Endothelial cell (in vitro differentiated cells): ENCODE measurements around the gene MAU2. TPM values are rescaled to one million over a fixed set of nuclear protein-coding genes. Genes with fewer than 3 reads are reported as not detected.

Source experiments
- DNase-seq: peaks from one replicate; pipeline ENCODE4 v3.0.0; 2021; ENCODE audit warnings: low spot score
- H3K27ac Mint-ChIP-seq: one replicate; pipeline ENCODE4 v1.8.0; 2021; ENCODE audit warnings: mixed read lengths, inconsistent platforms; ENCODE audit not compliant: unreplicated experiment
- H3K27me3 Mint-ChIP-seq: one replicate; pipeline ENCODE4 v1.8.0; 2021; ENCODE audit warnings: mild to moderate bottlenecking, moderate library complexity, mixed read lengths, inconsistent platforms; ENCODE audit not compliant: unreplicated experiment
- H3K36me3 Mint-ChIP-seq: one replicate; pipeline ENCODE4 v1.8.0; 2021; ENCODE audit warnings: mild to moderate bottlenecking, low read depth, mixed read lengths, inconsistent platforms; ENCODE audit not compliant: unreplicated experiment
- H3K4me1 Mint-ChIP-seq: one replicate; pipeline ENCODE4 v1.8.0; 2021; ENCODE audit warnings: mild to moderate bottlenecking, mixed read lengths, inconsistent platforms; ENCODE audit not compliant: unreplicated experiment
- H3K4me3 Mint-ChIP-seq: one replicate; pipeline ENCODE4 v1.8.0; 2021; ENCODE audit warnings: mild to moderate bottlenecking, mixed read lengths, inconsistent platforms; ENCODE audit not compliant: unreplicated experiment
- H3K9me3 Mint-ChIP-seq: one replicate; pipeline ENCODE4 v1.8.0; 2021; ENCODE audit warnings: mixed read lengths, inconsistent platforms; ENCODE audit not compliant: unreplicated experiment
- CTCF ChIP-seq: fragments of 200-600 bp; sonication (generic); IDR thresholded peaks from one replicate; pipeline ENCODE4 v1.5.0; 2021; ENCODE audit warnings: antibody characterized with exemption; ENCODE audit not compliant: unreplicated experiment
- total RNA-seq: library from RNA; stranded (reverse); fragmentation: NEBNext Ultra II Directional; extraction: Animal tissue kit (Norgen Biotek cat#: 25700); gene quantifications from one replicate; pipeline ENCODE4 v1.2.1, GENCODE V29; 2021; ENCODE audit not compliant: unreplicated experiment

MAU2 gene
- total RNA-seq, 1 donor from 2014 or later: 49.3 TPM

GRCh38 chr19:19405971-19406877 lies 85.6 kb downstream of the MAU2 start:
- peaks cover 4% of the 10 kb centered on the region for H3K9me3 Mint-ChIP-seq
- H3K27ac Mint-ChIP-seq: peak overlapping the region; percentile 89
- peak overlapping the region; percentile 94 for H3K4me3 Mint-ChIP-seq
- no peak for TF ChIP-seq CTCF
- peaks cover 54% of the 10 kb centered on the region for H3K4me1 Mint-ChIP-seq
- peaks cover 8% of the 10 kb centered on the region for H3K36me3 Mint-ChIP-seq
- peak; percentile 65 for DNase-seq
- peaks cover 20% of the 10 kb centered on the region for H3K27me3 Mint-ChIP-seq

DNA sequence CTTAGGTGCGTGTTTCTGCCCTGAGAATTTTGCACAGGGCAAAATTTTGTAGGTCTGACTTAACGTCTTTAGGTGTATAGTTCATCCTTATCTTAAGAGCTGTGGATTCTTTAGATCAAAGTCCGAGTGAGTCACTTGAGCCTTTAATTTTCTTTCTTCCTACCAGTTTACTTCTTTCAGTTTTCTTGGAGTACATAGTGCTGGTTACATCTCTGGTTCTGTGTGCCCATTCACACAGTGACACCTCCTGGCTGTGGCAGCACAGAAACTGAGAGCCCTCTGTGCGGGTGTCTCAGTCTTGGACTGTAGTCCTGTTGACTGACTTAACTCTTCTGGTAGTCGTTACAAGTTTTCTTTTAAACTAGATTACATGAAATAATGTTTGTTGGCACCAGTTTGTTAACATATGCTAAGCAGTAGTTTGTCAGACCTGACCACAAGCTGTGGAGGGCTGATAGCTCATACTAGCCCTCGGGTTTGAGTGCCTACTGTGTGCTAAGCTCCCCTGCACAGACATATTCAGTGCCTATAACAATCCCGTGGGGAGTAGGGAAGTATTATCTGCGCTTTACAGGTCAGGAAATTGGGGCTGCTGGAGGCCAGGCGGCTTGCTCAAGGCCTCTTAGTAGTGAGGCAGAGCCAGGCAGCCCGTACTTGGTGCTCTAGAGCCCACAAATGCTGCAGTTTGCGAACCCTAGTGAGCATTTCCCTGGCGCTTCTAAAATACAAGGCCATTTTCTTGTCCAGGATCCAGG lies 86.4 kb downstream of the MAU2 start:
- H3K9me3 Mint-ChIP-seq: peaks cover 4% of the 10 kb centered on the region
- H3K4me3 Mint-ChIP-seq: peak overlapping the region; percentile 94
- DNase-seq: peak; percentile 22
- TF ChIP-seq CTCF: no peak
- peaks cover 56% of the 10 kb centered on the region for H3K4me1 Mint-ChIP-seq
- peaks cover 20% of the 10 kb centered on the region for H3K27me3 Mint-ChIP-seq
- peak overlapping the region; percentile 89 for H3K27ac Mint-ChIP-seq
- peaks cover 8% of the 10 kb centered on the region for H3K36me3 Mint-ChIP-seq

GRCh38 chr19:19407633-19407930 lies 87.0 kb downstream of the MAU2 start:
- H3K4me3 Mint-ChIP-seq: peak overlapping the region; percentile 94
- H3K27ac Mint-ChIP-seq: no peak overlapping the region
- no peak for TF ChIP-seq CTCF
- H3K36me3 Mint-ChIP-seq: peaks cover 8% of the 10 kb centered on the region
- H3K4me1 Mint-ChIP-seq: peaks cover 56% of the 10 kb centered on the region
- no peak for DNase-seq
- H3K9me3 Mint-ChIP-seq: peaks cover 4% of the 10 kb centered on the region
- H3K27me3 Mint-ChIP-seq: peaks cover 21% of the 10 kb centered on the region

Other genes with a start within 250 kb of the MAU2 start
- gene TMEM161A, start 182.4 kb upstream of the MAU2 start, total RNA-seq: 25.1 TPM
- gene MEF2B, start 150.6 kb upstream of the MAU2 start, total RNA-seq: 0.97 TPM
- 31.3 TPM for gene BORCS8, start 128.7 kb upstream of the MAU2 start, total RNA-seq
- 131 TPM for gene RFXANK, start 128.6 kb upstream of the MAU2 start, total RNA-seq
- gene NR2C2AP, start 117.4 kb upstream of the MAU2 start, total RNA-seq: 4.3 TPM
- gene NCAN, start 108.9 kb upstream of the MAU2 start, total RNA-seq: 0.05 TPM
- 1.4 TPM for gene TM6SF2, start 47.5 kb upstream of the MAU2 start, total RNA-seq
- gene SUGP1, start 320 bp upstream of the MAU2 start, total RNA-seq: 73.2 TPM
- 150 TPM for gene GATAD2A, start 84.8 kb downstream of the MAU2 start, total RNA-seq
- gene TSSK6, start 194.7 kb downstream of the MAU2 start, total RNA-seq: 2.7 TPM
- 278 TPM for gene NDUFA13, start 195.4 kb downstream of the MAU2 start, total RNA-seq
- 5.2 TPM for gene YJEFN3, start 208.1 kb downstream of the MAU2 start, total RNA-seq
- 0.23 TPM for gene CILP2, start 217.4 kb downstream of the MAU2 start, total RNA-seq